Caco-2 (cell line): Measurements from ENCODE around the gene ABL1. TPM values are rescaled to one million over a fixed set of nuclear protein-coding genes. Genes with fewer than 3 reads are reported as not detected.
"Not testable (repeated sequence)": the region's sequence is repeated elsewhere in the genome, so short reads cannot be mapped to it uniquely, and the experiment has no call there.

Source experiments
- BruUV-seq: library from RNA; stranded (reverse); fragments of 400-500 nt; replicated peaks from 2 replicates; lab custom pipeline; 2021; lab: Mats Ljungman, UMichigan
- CTCF ChIA-PET: fragments of 300-600 bp; sonication (Branson Sonifier 250); formaldehyde crosslinking; loops from one replicate; lab custom pipeline; 2022; ENCODE audit warnings: antibody characterized with exemption; lab: Charles Lee
- POLR2A ChIA-PET: fragments of 300-600 bp; sonication (Branson Sonifier 250); formaldehyde crosslinking; loops from one replicate; lab custom pipeline; 2022; ENCODE audit warnings: antibody characterized with exemption; lab: Charles Lee
- DNase-seq, 2 experiments: peaks; one replicate each; pipeline versions ENCODE4 v3.0.0 to v3.0.0-alpha.2; 2020 to 2022
- H3K27me3 ChIP-seq: replicated peaks from 2 replicates; pipeline ENCODE4 v1.6.0; 2011; ENCODE audit warnings: low read length; ENCODE audit not compliant: control insufficient read depth, insufficient read depth
- H3K36me3 ChIP-seq: 2 replicates; pipeline ENCODE4 v1.5.1; 2011; ENCODE audit warnings: low read length; ENCODE audit not compliant: control insufficient read depth, insufficient read depth
- H3K4me1 ChIP-seq: fragments of 250-450 bp; sonication (Bioruptor Pico); 2 replicates; pipeline ENCODE4 v1.5.1; 2020; ENCODE audit warnings: mild to moderate bottlenecking
- H3K4me3 ChIP-seq: 2 replicates; pipeline ENCODE4 v1.5.1; 2011; ENCODE audit warnings: low read depth, mild to moderate bottlenecking, control low read depth, low read length
- H3K9me3 ChIP-seq: fragments of 250-450 bp; sonication (Bioruptor Pico); 2 replicates; pipeline ENCODE4 v1.5.1; 2020; ENCODE audit warnings: mild to moderate bottlenecking, moderate library complexity
- H3K27ac Mint-ChIP-seq: one replicate; pipeline ENCODE4 v1.8.0; 2022; ENCODE audit warnings: mixed read lengths; ENCODE audit not compliant: unreplicated experiment
- H3K27me3 Mint-ChIP-seq: one replicate; pipeline ENCODE4 v1.8.0; 2022; ENCODE audit warnings: mixed read lengths; ENCODE audit not compliant: insufficient read depth, unreplicated experiment
- H3K36me3 Mint-ChIP-seq: one replicate; pipeline ENCODE4 v1.8.0; 2022; ENCODE audit warnings: mild to moderate bottlenecking, mixed read lengths; ENCODE audit not compliant: insufficient read depth, unreplicated experiment
- H3K4me1 Mint-ChIP-seq: one replicate; pipeline ENCODE4 v1.8.0; 2022; ENCODE audit warnings: low read depth, mixed read lengths; ENCODE audit not compliant: unreplicated experiment
- H3K4me3 Mint-ChIP-seq: one replicate; pipeline ENCODE4 v1.8.0; 2022; ENCODE audit warnings: mild to moderate bottlenecking, moderate library complexity, mixed read lengths; ENCODE audit not compliant: unreplicated experiment
- H3K9me3 Mint-ChIP-seq: one replicate; pipeline ENCODE4 v1.8.0; 2022; ENCODE audit warnings: mixed read lengths; ENCODE audit not compliant: unreplicated experiment
- CTCF ChIP-seq, 2 experiments: fragments of 200-600 bp in 1 of 2; IDR thresholded peaks; 1 replicate in 1 of 2; 2 replicates in 1 of 2; pipeline versions ENCODE4 v1.5.1 to v1.8.0; 2011 to 2022; ENCODE audit warnings: antibody characterized with exemption in 1 of 2, control low read depth in 1 of 2, inconsistent platforms in 1 of 2, low read depth in 1 of 2, low read length in 1 of 2, mild to moderate bottlenecking in 1 of 2, moderate library complexity in 1 of 2; ENCODE audit not compliant: insufficient read depth in 1 of 2, severe bottlenecking in 1 of 2, unreplicated experiment in 1 of 2
- intact Hi-C: fragments of 100-400 bp; cut with micrococcal nuclease; formaldehyde crosslinking; loops from one replicate; pipeline ENCODE4 v1.10.0; 2022; ENCODE audit not compliant: unreplicated experiment
- total RNA-seq: library from RNA; stranded (reverse); gene quantifications from 2 replicates; pipeline ENCODE4 v1.2.3, GENCODE V29; 2022

The ABL1 gene
- total RNA-seq, 1 experiment from 2014 or later = 55.2 TPM

- Mint-ChIP-seq H3K27ac (no peak overlapping the region), H3K4me3 (no peak overlapping the region), H3K27me3 (no peaks in the 10 kb centered on the region), H3K36me3 (no peaks in the 10 kb centered on the region), H3K9me3 (no peaks in the 10 kb centered on the region), H3K4me1 (peaks cover 6% of the 10 kb centered on the region)
- DNase-seq = no peak
- Histone ChIP-seq H3K27me3 (no peaks in the 10 kb centered on the region), H3K4me1 (peaks cover 4% of the 10 kb centered on the region; the same call in 1 of the 2 replicates), H3K9me3 (no peaks in the 10 kb centered on the region), H3K4me3 (no peak overlapping the region), H3K36me3 (no peaks in the 10 kb centered on the region)
- POLR2A ChIA-PET = interaction anchor here (0.6 kb wide), 2 partner anchors 78 to 148 kb away, joined by 3 read pairs; no protein-coding TSS in a partner anchor
- no peak for TF ChIP-seq CTCF (IDR thresholded peaks at IDR 0.05; ENCODE audit: insufficient read depth in 1 of 2, low read depth in 1 of 2, low read length in 1 of 2, severe bottlenecking in 1 of 2, unreplicated experiment in 1 of 2)
- BruUV-seq = no TSS peak
- CTCF ChIA-PET = no interaction called here
- intact Hi-C loops = no loop called here
Observed at GRCh38 chr9:130846487-130847305, 11.6 kb downstream of the ABL1 start.

GRCh38 chr9:130847306-130848217, 12.5 kb downstream of the ABL1 start:
- POLR2A ChIA-PET = no interaction called here

GRCh38 chr9:130848514-130848913, 13.5 kb downstream of the ABL1 start:
- H3K27ac Mint-ChIP-seq, H3K4me3 Mint-ChIP-seq, H3K27me3 ChIP-seq, H3K9me3 Mint-ChIP-seq, H3K36me3 ChIP-seq, H3K4me1 Mint-ChIP-seq, DNase-seq, H3K27me3 Mint-ChIP-seq, H3K4me3 ChIP-seq, H3K9me3 ChIP-seq, H3K4me1 ChIP-seq, H3K36me3 Mint-ChIP-seq, BruUV-seq, intact Hi-C loops, POLR2A ChIA-PET, CTCF ChIA-PET: not testable (repeated sequence)

More at GRCh38 chr9:130847306-130848217, 12.5 kb downstream of the ABL1 start:
- H3K27ac Mint-ChIP-seq = no peak overlapping the region
- TF ChIP-seq CTCF (IDR thresholded peaks at IDR 0.05; ENCODE audit: insufficient read depth in 1 of 2, low read depth in 1 of 2, low read length in 1 of 2, severe bottlenecking in 1 of 2, unreplicated experiment in 1 of 2) = no peak
- intact Hi-C loops = no loop called here
- H3K36me3 ChIP-seq = no peaks in the 10 kb centered on the region
- peaks cover 5% of the 10 kb centered on the region for H3K36me3 Mint-ChIP-seq
- CTCF ChIA-PET = no interaction called here
- H3K4me1 Mint-ChIP-seq = no peaks in the 10 kb centered on the region
- H3K27me3 Mint-ChIP-seq = no peaks in the 10 kb centered on the region
- BruUV-seq = no TSS peak
- H3K27me3 ChIP-seq = no peaks in the 10 kb centered on the region
- no peaks in the 10 kb centered on the region for H3K9me3 ChIP-seq
- no peak overlapping the region for H3K4me3 ChIP-seq
- no peaks in the 10 kb centered on the region for H3K4me1 ChIP-seq
- no peak for DNase-seq
- no peak overlapping the region for H3K4me3 Mint-ChIP-seq
- H3K9me3 Mint-ChIP-seq = no peaks in the 10 kb centered on the region
